IMR-90 (cell line): Measurements from ENCODE around the gene IGF2BP3. TPM values are rescaled to one million over a fixed set of nuclear protein-coding genes. Genes with fewer than 3 reads are reported as not detected.

Source experiments
- ATAC-seq: fragments of 200-7000 bp; cut with Tn5 transposase; 2 replicates; pipeline ENCODE4 v1.9.1; 2020; ENCODE audit warnings: low read depth, mild to moderate bottlenecking, moderate library complexity
- BruUV-seq: library from RNA; stranded (reverse); fragments of 400-500 nt; replicated peaks from 2 replicates; lab custom pipeline; 2021; lab: Mats Ljungman, UMichigan
- CTCF ChIA-PET: fragments of 300-600 bp; formaldehyde crosslinking; extraction: SDS; loops from one replicate; lab custom pipeline; 2021; ENCODE audit warnings: antibody characterized with exemption; lab: Yijun Ruan, JAX
- POLR2A ChIA-PET: fragments of 300-600 bp; sonication (Branson Sonifier 250); formaldehyde crosslinking; loops from one replicate; lab custom pipeline; 2022; ENCODE audit warnings: antibody characterized with exemption; ENCODE audit not compliant: unreplicated experiment; lab: Charles Lee
- DNase-seq: peaks from one replicate; pipeline ENCODE4 v3.0.0; 2013
- H2AFZ ChIP-seq: replicated peaks from 2 replicates; pipeline ENCODE3; 2013; ENCODE audit warnings: low read length, mild to moderate bottlenecking; ENCODE audit not compliant: poor library complexity
- H2AK5ac ChIP-seq: 2 replicates; pipeline ENCODE4 v1.6.1; 2013; ENCODE audit warnings: low read depth, low read length, inconsistent platforms
- H2AK9ac ChIP-seq: replicated peaks from 2 replicates; pipeline ENCODE3; 2013; ENCODE audit warnings: mild to moderate bottlenecking, low read depth, low read length, moderate library complexity; ENCODE audit not compliant: poor library complexity
- H2BK120ac ChIP-seq: 2 replicates; pipeline ENCODE4 v1.6.1; 2013; ENCODE audit warnings: low read depth, low read length, inconsistent platforms
- H2BK15ac ChIP-seq: 3 replicates; pipeline ENCODE4 v1.6.1; 2013; ENCODE audit warnings: low read depth, low read length, inconsistent platforms
- H2BK20ac ChIP-seq: 2 replicates; pipeline ENCODE4 v1.6.1; 2013; ENCODE audit warnings: low read depth, mild to moderate bottlenecking, inconsistent platforms, low read length, moderate library complexity
- H2BK5ac ChIP-seq: 2 replicates; pipeline ENCODE4 v1.6.1; 2013; ENCODE audit warnings: mild to moderate bottlenecking, low read depth, low read length, inconsistent platforms; ENCODE audit not compliant: poor library complexity, severe bottlenecking
- H3K14ac ChIP-seq: replicated peaks from 2 replicates; pipeline ENCODE4 v1.6.1; 2013; ENCODE audit warnings: low read depth, low read length, inconsistent platforms
- H3K18ac ChIP-seq: 2 replicates; pipeline ENCODE4 v1.6.1; 2013; ENCODE audit warnings: low read depth, low read length, control low read depth
- H3K23ac ChIP-seq: 2 replicates; pipeline ENCODE4 v1.6.1; 2013; ENCODE audit warnings: low read depth, low read length, inconsistent platforms
- H3K27ac ChIP-seq: 2 replicates; pipeline ENCODE4 v1.5.1; 2013; ENCODE audit warnings: mild to moderate bottlenecking, control low read depth, low read length; ENCODE audit not compliant: insufficient read depth
- H3K27me3 ChIP-seq: 2 replicates; pipeline ENCODE4 v1.6.1; 2013; ENCODE audit warnings: low read length; ENCODE audit not compliant: control insufficient read depth, insufficient read depth
- H3K36me3 ChIP-seq: 2 replicates; pipeline ENCODE4 v1.6.1; 2013; ENCODE audit warnings: low read length, mixed read lengths; ENCODE audit not compliant: control insufficient read depth, insufficient read depth
- H3K4ac ChIP-seq: 2 replicates; pipeline ENCODE4 v1.6.1; 2013; ENCODE audit warnings: low read depth, low read length, inconsistent platforms
- H3K4me1 ChIP-seq: 2 replicates; pipeline ENCODE4 v1.6.1; 2013; ENCODE audit warnings: low read length, mixed read lengths; ENCODE audit not compliant: control insufficient read depth, insufficient read depth
- H3K4me2 ChIP-seq: 2 replicates; pipeline ENCODE4 v1.6.1; 2013; ENCODE audit warnings: low read depth, mild to moderate bottlenecking, control low read depth, low read length, moderate library complexity
- H3K4me3 ChIP-seq: 2 replicates; pipeline ENCODE4 v1.5.1; 2013; ENCODE audit warnings: low read depth, mild to moderate bottlenecking, control low read depth, low read length, moderate library complexity; ENCODE audit not compliant: insufficient read depth
- H3K56ac ChIP-seq: 2 replicates; pipeline ENCODE4 v1.6.1; 2013; ENCODE audit warnings: low read length, inconsistent platforms; ENCODE audit not compliant: insufficient read depth; ENCODE audit errors: extremely low read depth
- H3K79me1 ChIP-seq, 2 experiments: 2 replicates each; pipeline ENCODE4 v1.6.1; 2013; ENCODE audit warnings: low read length in 2 of 2, inconsistent platforms in 1 of 2, low read depth in 1 of 2
- H3K9ac ChIP-seq: 2 replicates; pipeline ENCODE4 v1.6.1; 2013; ENCODE audit warnings: low read depth, low read length, control low read depth
- H3K9me1 ChIP-seq: 2 replicates; pipeline ENCODE4 v1.6.1; 2013; ENCODE audit warnings: low read length, inconsistent platforms; ENCODE audit not compliant: insufficient read depth
- H3K9me3 ChIP-seq: 2 replicates; pipeline ENCODE4 v1.6.1; 2013; ENCODE audit warnings: low read length; ENCODE audit not compliant: control insufficient read depth, insufficient read depth
- H4K20me1 ChIP-seq: 2 replicates; pipeline ENCODE4 v1.6.1; 2013; ENCODE audit warnings: low read length, inconsistent platforms; ENCODE audit not compliant: insufficient read depth
- H4K5ac ChIP-seq: 2 replicates; pipeline ENCODE4 v1.6.1; 2013; ENCODE audit warnings: mild to moderate bottlenecking, low read depth, low read length, control low read depth
- H4K8ac ChIP-seq, 2 experiments: 2 replicates each; pipeline ENCODE4 v1.6.1; 2013; ENCODE audit warnings: low read depth in 2 of 2, low read length in 2 of 2, control low read depth in 1 of 2, inconsistent platforms in 1 of 2
- H4K91ac ChIP-seq: 2 replicates; pipeline ENCODE4 v1.6.1; 2013; ENCODE audit warnings: low read depth, low read length, inconsistent platforms; ENCODE audit not compliant: insufficient read depth
- BHLHE40 ChIP-seq: fragments of 150-350 bp; IDR thresholded peaks from 2 replicates; pipeline ENCODE4 v1.6.1; 2016; ENCODE audit warnings: mild to moderate bottlenecking, low read depth, low read length
- CEBPB ChIP-seq: IDR thresholded peaks from 2 replicates; pipeline ENCODE4 v1.6.1; 2012; ENCODE audit warnings: low read depth, low read length, improper control_type of control experiment
- MAFK ChIP-seq: IDR thresholded peaks from 2 replicates; pipeline ENCODE4 v1.6.1; 2012; ENCODE audit warnings: low read depth, low read length, improper control_type of control experiment
- RFX5 ChIP-seq: IDR thresholded peaks from 2 replicates; pipeline ENCODE4 v1.8.0; 2012; ENCODE audit warnings: low read depth, mild to moderate bottlenecking, low read length, moderate library complexity
- WGBS, 2 experiments: methylation state at CpG; one replicate each; pipeline versions ENCODE4 v1.1.5 to v1.1.7; 2013; ENCODE audit warnings: missing lambda C conversion rate in 2 of 2; ENCODE audit not compliant: insufficient read length in 1 of 2; ENCODE audit errors: extremely low coverage in 2 of 2; 5-methylcytosine and 5-hydroxymethylcytosine counted together
- dilution Hi-C: fragments of 300-500 bp; cut with HindIII; formaldehyde crosslinking; loops from one replicate; pipeline ENCODE4 v1.14.3; 2018; ENCODE audit warnings: low sequenced_read_pairs; ENCODE audit not compliant: unreplicated experiment
- in situ Hi-C: fragments of 300-500 bp; cut with MboI; formaldehyde crosslinking; loops from 3 replicates; pipeline ENCODE4 v1.14.3; 2019; ENCODE audit warnings: low sequenced_read_pairs, inconsistent platforms, mixed read lengths
- intact Hi-C: fragments of 100-400 bp; cut with micrococcal nuclease; formaldehyde crosslinking; loops from 2 replicates; pipeline ENCODE4 v1.10.0; 2022
- polyA plus RNA-seq, 3 experiments: library from polyadenylated mRNA; depleted of rRNA; stranded (reverse); fragments of >200 nt; gene quantifications; 2 replicates each; pipeline ENCODE4 v1.2.3, GENCODE V29; 2012; ENCODE audit warnings: low replicate concordance in 1 of 3
- total RNA-seq: library from RNA; depleted of rRNA; stranded (reverse); fragments of >200 nt; gene quantifications from 2 replicates; pipeline ENCODE4 v1.2.3, GENCODE V29; 2012

Gene IGF2BP3
- total and polyA plus RNA-seq, 2 of the 4 experiments (the other 2 are of a cell fraction): 50.9 to 59.3 TPM

DNA sequence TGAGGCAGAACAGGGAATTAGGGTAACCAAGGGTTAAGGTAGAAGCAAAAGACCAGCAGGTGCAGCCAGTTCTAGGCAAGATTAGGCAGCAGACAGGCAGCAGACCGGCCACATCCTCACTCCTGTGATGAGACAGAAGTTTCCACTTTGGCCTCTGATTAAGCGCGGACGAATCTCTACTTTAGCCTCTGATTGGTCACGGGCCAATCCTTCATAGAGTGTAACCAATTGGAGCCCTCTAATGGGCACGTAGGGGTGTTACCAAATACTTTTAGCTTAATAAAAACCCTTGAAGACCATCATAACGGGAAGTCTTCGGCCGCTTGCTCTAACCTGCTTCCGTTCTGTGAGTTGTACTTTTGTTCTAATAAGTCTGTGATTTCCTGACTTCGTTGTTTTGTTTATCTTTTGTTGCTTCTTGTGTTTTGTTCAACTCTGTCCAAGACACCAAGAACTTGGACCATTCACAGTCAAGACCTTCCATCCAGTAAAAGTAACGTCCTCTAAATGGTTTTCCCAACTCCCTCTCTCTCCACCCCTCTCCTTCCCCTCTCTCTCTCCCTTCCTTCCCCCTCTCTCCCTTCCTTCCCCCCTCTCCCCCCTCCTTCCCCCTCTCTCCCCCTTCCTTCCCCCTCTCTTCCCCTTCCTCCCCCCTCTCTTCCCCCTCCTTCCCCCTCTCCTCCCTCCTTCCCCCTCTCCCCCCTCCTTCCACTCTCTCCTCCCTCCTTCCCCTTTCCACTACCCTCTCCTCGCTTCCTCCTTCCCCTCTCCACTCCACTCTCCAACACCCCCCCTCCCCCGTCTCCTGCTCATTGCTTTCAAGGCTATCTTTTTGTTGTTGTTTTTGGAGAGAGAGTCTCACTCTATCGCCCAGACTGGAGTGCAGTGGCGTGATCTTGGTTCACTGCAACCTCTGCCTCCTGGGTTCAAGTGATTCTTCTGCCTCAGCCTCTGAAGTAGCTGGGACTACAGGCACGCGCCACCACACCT lies 184.3 kb downstream of the IGF2BP3 start:
- no peak overlapping the region for H3K4ac ChIP-seq
- intact Hi-C loops: no loop called here
- H4K5ac ChIP-seq: no peak overlapping the region
- ChIA-PET POLR2A (no interaction called here), CTCF (interaction anchor here (0.6 kb wide), 1 partner anchor 146 kb away, joined by 4 read pairs; no protein-coding TSS in a partner anchor)
- no peaks in the 10 kb centered on the region for H3K27me3 ChIP-seq
- no peak overlapping the region for H2BK5ac ChIP-seq
- no peak overlapping the region for H3K9ac ChIP-seq
- no peak overlapping the region for H2BK120ac ChIP-seq
- H3K56ac ChIP-seq: no peak overlapping the region
- no peaks in the 10 kb centered on the region for H3K9me3 ChIP-seq
- no peak overlapping the region for H2AK5ac ChIP-seq
- TF ChIP-seq BHLHE40 (no peak), RFX5 (no peak), MAFK (no peak), CEBPB (no peak)
- H2AFZ ChIP-seq: peak overlapping the region; percentile 51
- H3K4me2 ChIP-seq: no peak overlapping the region
- H3K14ac ChIP-seq: no peak overlapping the region
- ATAC-seq (no peak), DNase-seq (no peak)
- in situ Hi-C loops: no loop called here
- BruUV-seq: no TSS peak
- H2BK15ac ChIP-seq: no peak overlapping the region
- no peak overlapping the region for H3K23ac ChIP-seq
- H3K9me1 ChIP-seq: no peaks in the 10 kb centered on the region
- no peaks in the 10 kb centered on the region for H3K4me1 ChIP-seq
- no peaks in the 10 kb centered on the region for H3K36me3 ChIP-seq
- WGBS, 2 experiments: 64 to 91% methylated on average over 2 to 4 of the region's 18 CpGs
- H2BK20ac ChIP-seq: no peak overlapping the region
- H3K18ac ChIP-seq: no peak overlapping the region
- no peaks in the 10 kb centered on the region for H4K20me1 ChIP-seq
- no peak overlapping the region for H4K8ac ChIP-seq
- dilution Hi-C loops: no loop called here
- H3K27ac ChIP-seq: no peak overlapping the region
- H3K4me3 ChIP-seq: no peak overlapping the region
- no peaks in the 10 kb centered on the region for H3K79me1 ChIP-seq
- no peak overlapping the region for H2AK9ac ChIP-seq
- H4K91ac ChIP-seq: no peak overlapping the region
